A673 (cell line): Measurements from ENCODE around the gene CHGA.
A peak's percentile ranks its signal among the peaks of the same experiment; 100 is the strongest.

Experiments
- CTCF ChIP-seq: fragments of 300-800, 200-600 bp; sonication (generic); conservative IDR thresholded peaks from 2 replicates; pipeline ENCODE4 v1.5.1; 2017; ENCODE audit warnings: low read depth, mild to moderate bottlenecking, antibody characterized with exemption, low read length, moderate library complexity, mixed read lengths
- EZH2 ChIP-seq: fragments of 200-600 bp; sonication (generic); IDR thresholded peaks from 2 replicates; pipeline ENCODE4 v1.6.1; 2017; ENCODE audit warnings: borderline replicate concordance, low read depth, mild to moderate bottlenecking, mixed read lengths, antibody characterized with exemption, low read length; ENCODE audit not compliant: poor library complexity, severe bottlenecking

GRCh38 chr14:92973261-92973797 lies 50.4 kb downstream of the CHGA start:
- peak; percentile 56 for TF ChIP-seq CTCF
- no peak for TF ChIP-seq EZH2
